Retinal pigment epithelial cell (primary cell): ENCODE results near the gene C2CD2.
"Not testable (repeated sequence)": the region's sequence is repeated elsewhere in the genome, so short reads cannot be mapped to it uniquely, and the experiment has no call there.

Experiments used
- DNase-seq: peaks from one replicate; pipeline ENCODE4 v3.0.0-alpha.2; 2010; ENCODE audit warnings: low read depth
- H3K4me3 ChIP-seq: 2 replicates; pipeline ENCODE4 v1.5.1; 2011; ENCODE audit warnings: mild to moderate bottlenecking, low read length, control low read depth, moderate library complexity
- CTCF ChIP-seq: conservative IDR thresholded peaks from 2 replicates; pipeline ENCODE4 v1.5.1; 2011; ENCODE audit warnings: low read depth, low read length, control low read depth, inconsistent platforms

C2CD2 gene

GRCh38 chr21:41965461-41966013 is 11.7 kb upstream of the C2CD2 start:
- no peak for DNase-seq
- no peak for TF ChIP-seq CTCF

GRCh38 chr21:41965045-41965444 is 11.2 kb upstream of the C2CD2 start:
- H3K4me3 ChIP-seq: no peak overlapping the region
- DNase-seq: no peak
- TF ChIP-seq CTCF: no peak

More at GRCh38 chr21:41965461-41966013, 11.7 kb upstream of the C2CD2 start:
- H3K4me3 ChIP-seq: no peak overlapping the region

- TF ChIP-seq CTCF: no peak
- H3K4me3 ChIP-seq: no peak overlapping the region
- DNase-seq: no peak
These were observed 10.4 kb upstream of the C2CD2 start for GRCh38 chr21:41964171-41964570.

DNA sequence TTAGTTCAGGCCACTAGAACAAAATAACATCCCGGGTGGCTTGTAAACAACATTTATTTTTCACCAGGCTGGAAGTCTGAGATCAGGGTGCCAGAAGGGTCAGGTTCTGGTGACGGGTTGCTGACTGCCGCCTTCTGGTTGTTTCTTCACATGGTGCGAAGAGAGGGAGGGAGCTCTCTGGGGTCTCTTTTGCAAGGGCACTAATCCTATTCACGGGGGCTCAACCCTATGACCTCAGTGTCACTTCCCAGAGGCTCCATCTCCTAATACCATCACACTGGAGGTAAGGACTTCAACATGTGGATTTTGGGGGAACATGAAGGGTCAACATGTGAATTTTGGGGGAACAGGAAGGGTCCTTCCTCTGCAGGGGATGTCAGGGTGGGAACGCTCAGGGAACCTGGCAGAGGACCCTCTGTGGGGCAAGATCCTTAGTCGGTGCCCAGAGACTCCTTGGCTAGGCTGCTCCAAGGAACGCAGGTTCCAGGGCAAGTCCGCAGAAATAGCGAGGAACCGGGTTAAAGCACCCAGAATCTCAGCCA is 8.7 kb upstream of the C2CD2 start:
- no peak for DNase-seq
- TF ChIP-seq CTCF: no peak
- no peak overlapping the region for H3K4me3 ChIP-seq

- DNase-seq: no peak
- no peak for TF ChIP-seq CTCF
- H3K4me3 ChIP-seq: no peak overlapping the region
These were observed 7.9 kb upstream of the C2CD2 start for GRCh38 chr21:41961753-41962152.

DNA sequence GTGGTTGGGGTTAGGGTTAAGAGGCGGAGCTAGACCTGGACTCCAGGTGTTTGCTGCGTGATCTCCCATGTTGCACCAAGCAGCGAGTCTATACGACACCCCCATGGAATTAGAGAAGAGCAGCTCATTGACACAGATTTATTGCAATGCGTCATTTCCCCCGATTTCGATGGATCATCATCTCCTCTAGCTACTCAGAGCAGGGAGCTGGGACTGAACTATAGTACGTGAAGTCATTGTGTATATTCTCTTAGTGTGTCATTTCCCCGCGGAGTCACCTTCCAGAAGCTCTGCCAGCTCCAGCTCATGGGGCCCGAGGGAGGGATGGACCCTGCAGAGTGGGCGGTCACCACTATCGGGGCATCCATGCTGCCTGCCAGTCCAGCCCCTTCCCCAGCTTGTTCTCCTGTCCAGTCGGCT is 7.5 kb upstream of the C2CD2 start:
- no peak for TF ChIP-seq CTCF
- DNase-seq: no peak
- no peak overlapping the region for H3K4me3 ChIP-seq

DNA sequence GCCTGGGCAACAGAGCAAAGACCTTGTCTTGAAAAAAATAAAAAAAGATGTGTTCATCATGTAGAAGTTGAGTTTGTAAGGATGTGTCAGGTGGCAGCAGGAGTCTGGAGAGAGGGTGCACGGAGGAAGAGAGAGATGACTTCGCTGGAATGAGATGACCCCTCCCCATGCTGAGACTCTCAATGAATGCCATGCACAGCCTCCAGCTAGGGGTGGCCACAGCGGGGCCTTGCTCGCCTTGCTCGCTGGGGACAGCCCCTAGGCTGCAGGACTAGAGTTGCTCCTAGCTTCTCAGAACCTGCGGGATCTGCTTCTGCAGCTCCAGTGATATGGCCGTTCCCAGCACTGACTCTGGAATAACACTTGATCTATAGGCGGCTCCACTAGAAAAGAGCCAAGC is 6.6 kb upstream of the C2CD2 start:
- TF ChIP-seq CTCF: no peak

GRCh38 chr21:41959697-41960096 is 5.9 kb upstream of the C2CD2 start:
- DNase-seq, H3K4me3 ChIP-seq: not testable (repeated sequence)

More for the DNA sequence above, 6.6 kb upstream of the C2CD2 start:
- no peak for DNase-seq
- H3K4me3 ChIP-seq: no peak overlapping the region
